WTC11 (cell line): ENCODE data around the gene PPCDC.

Source experiments
- FOXK1 ChIP-seq: sonication (generic); formaldehyde crosslinking; IDR thresholded peaks from 2 replicates; pipeline ENCODE4 v1.8.0; 2022; ENCODE audit warnings: mild to moderate bottlenecking, moderate library complexity, missing genetic modification reagents
- RELA ChIP-seq: sonication (generic); formaldehyde crosslinking; IDR thresholded peaks from 2 replicates; pipeline ENCODE4 v1.8.1; 2022; ENCODE audit warnings: missing genetic modification reagents, mild to moderate bottlenecking, borderline replicate concordance
- TCF7 ChIP-seq: sonication (generic); formaldehyde crosslinking; IDR thresholded peaks from 2 replicates; pipeline ENCODE4 v1.8.0; 2022; ENCODE audit warnings: mild to moderate bottlenecking, low read depth, missing genetic modification reagents, moderate library complexity
- TEAD4 ChIP-seq: sonication (generic); formaldehyde crosslinking; IDR thresholded peaks from 2 replicates; pipeline ENCODE4 v1.8.0; 2022; ENCODE audit warnings: mild to moderate bottlenecking, missing genetic modification reagents
- ZBTB21 ChIP-seq: sonication (generic); formaldehyde crosslinking; IDR thresholded peaks from 2 replicates; pipeline ENCODE4 v1.8.1; 2023; ENCODE audit warnings: mild to moderate bottlenecking, missing genetic modification reagents, borderline replicate concordance
- ZNF263 ChIP-seq: sonication (generic); formaldehyde crosslinking; IDR thresholded peaks from 2 replicates; pipeline ENCODE4 v1.8.1; 2022; ENCODE audit warnings: low read depth, mild to moderate bottlenecking, moderate library complexity, missing genetic modification reagents
- TF ChIP-seq, protein P1 (sequence below): fragments of 200-600 bp; IDR thresholded peaks from 2 replicates; pipeline ENCODE4 v1.8.0; 2022; ENCODE audit warnings: antibody characterized with exemption
- TF ChIP-seq, protein P2 (sequence below): sonication (generic); formaldehyde crosslinking; IDR thresholded peaks from 2 replicates; pipeline ENCODE4 v1.8.0; 2022; ENCODE audit warnings: mild to moderate bottlenecking, missing genetic modification reagents
- TF ChIP-seq, protein P3 (sequence below): sonication (generic); formaldehyde crosslinking; IDR thresholded peaks from 2 replicates; pipeline ENCODE4 v1.8.1; 2023; ENCODE audit warnings: mild to moderate bottlenecking, missing genetic modification reagents, moderate library complexity
- TF ChIP-seq, protein P4 (sequence below): fragments of 250-450 bp; sonication (Bioruptor Pico); IDR thresholded peaks from 2 replicates; pipeline ENCODE4 v1.8.0; 2021; ENCODE audit warnings: mild to moderate bottlenecking
- TF ChIP-seq, protein P5 (sequence below): sonication (generic); formaldehyde crosslinking; IDR thresholded peaks from 2 replicates; pipeline ENCODE4 v1.8.1; 2023; ENCODE audit warnings: mild to moderate bottlenecking, moderate library complexity, missing genetic modification reagents
- TF ChIP-seq, protein P6 (sequence below): sonication (generic); formaldehyde crosslinking; IDR thresholded peaks from 2 replicates; pipeline ENCODE4 v1.8.0; 2023; ENCODE audit warnings: mild to moderate bottlenecking, missing genetic modification reagents
- TF ChIP-seq, protein P7 (sequence below): sonication (generic); formaldehyde crosslinking; IDR thresholded peaks from 2 replicates; pipeline ENCODE4 v1.8.0; 2022; ENCODE audit warnings: mild to moderate bottlenecking, missing genetic modification reagents
- TF ChIP-seq, protein P8 (sequence below): sonication (generic); formaldehyde crosslinking; IDR thresholded peaks from 2 replicates; pipeline ENCODE4 v1.8.1; 2023; ENCODE audit warnings: mild to moderate bottlenecking, missing genetic modification reagents

DNA sequence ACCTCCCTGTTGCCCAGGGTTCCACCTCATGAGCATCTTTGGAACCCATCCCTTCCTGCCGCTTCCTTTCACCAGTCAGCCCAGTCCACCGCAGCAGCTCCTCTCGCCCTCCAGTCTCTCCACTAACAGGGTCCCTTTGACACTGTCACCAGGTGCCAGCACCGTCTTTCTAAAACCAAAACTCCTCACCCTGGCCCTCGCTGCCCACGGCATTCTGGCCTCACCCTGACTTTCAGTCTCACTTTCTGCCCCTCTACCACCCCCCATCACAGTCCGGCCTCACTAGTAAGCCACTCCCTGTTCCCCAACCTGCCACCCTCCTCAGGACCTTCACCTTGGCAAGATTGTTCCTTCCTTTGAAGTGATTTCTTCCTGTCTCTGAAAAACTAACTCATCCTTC, 4.2 kb downstream of the PPCDC start:
- TF ChIP-seq, protein P1, sequence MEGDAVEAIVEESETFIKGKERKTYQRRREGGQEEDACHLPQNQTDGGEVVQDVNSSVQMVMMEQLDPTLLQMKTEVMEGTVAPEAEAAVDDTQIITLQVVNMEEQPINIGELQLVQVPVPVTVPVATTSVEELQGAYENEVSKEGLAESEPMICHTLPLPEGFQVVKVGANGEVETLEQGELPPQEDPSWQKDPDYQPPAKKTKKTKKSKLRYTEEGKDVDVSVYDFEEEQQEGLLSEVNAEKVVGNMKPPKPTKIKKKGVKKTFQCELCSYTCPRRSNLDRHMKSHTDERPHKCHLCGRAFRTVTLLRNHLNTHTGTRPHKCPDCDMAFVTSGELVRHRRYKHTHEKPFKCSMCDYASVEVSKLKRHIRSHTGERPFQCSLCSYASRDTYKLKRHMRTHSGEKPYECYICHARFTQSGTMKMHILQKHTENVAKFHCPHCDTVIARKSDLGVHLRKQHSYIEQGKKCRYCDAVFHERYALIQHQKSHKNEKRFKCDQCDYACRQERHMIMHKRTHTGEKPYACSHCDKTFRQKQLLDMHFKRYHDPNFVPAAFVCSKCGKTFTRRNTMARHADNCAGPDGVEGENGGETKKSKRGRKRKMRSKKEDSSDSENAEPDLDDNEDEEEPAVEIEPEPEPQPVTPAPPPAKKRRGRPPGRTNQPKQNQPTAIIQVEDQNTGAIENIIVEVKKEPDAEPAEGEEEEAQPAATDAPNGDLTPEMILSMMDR, result no peak
- TF ChIP-seq, protein P2, sequence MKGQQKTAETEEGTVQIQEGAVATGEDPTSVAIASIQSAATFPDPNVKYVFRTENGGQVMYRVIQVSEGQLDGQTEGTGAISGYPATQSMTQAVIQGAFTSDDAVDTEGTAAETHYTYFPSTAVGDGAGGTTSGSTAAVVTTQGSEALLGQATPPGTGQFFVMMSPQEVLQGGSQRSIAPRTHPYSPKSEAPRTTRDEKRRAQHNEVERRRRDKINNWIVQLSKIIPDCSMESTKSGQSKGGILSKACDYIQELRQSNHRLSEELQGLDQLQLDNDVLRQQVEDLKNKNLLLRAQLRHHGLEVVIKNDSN (CRISPR knock-in tag), result no peak
- TF ChIP-seq ZBTB21 (CRISPR knock-in tag), result no peak
- TF ChIP-seq RELA, result no peak
- no peak for TF ChIP-seq FOXK1 (CRISPR knock-in tag)
- TF ChIP-seq, protein P3, sequence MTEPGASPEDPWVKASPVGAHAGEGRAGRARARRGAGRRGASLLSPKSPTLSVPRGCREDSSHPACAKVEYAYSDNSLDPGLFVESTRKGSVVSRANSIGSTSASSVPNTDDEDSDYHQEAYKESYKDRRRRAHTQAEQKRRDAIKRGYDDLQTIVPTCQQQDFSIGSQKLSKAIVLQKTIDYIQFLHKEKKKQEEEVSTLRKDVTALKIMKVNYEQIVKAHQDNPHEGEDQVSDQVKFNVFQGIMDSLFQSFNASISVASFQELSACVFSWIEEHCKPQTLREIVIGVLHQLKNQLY (CRISPR knock-in tag), result no peak
- TF ChIP-seq, protein P4, sequence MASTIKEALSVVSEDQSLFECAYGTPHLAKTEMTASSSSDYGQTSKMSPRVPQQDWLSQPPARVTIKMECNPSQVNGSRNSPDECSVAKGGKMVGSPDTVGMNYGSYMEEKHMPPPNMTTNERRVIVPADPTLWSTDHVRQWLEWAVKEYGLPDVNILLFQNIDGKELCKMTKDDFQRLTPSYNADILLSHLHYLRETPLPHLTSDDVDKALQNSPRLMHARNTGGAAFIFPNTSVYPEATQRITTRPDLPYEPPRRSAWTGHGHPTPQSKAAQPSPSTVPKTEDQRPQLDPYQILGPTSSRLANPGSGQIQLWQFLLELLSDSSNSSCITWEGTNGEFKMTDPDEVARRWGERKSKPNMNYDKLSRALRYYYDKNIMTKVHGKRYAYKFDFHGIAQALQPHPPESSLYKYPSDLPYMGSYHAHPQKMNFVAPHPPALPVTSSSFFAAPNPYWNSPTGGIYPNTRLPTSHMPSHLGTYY (CRISPR knock-in tag), result no peak
- TF ChIP-seq, protein P5, sequence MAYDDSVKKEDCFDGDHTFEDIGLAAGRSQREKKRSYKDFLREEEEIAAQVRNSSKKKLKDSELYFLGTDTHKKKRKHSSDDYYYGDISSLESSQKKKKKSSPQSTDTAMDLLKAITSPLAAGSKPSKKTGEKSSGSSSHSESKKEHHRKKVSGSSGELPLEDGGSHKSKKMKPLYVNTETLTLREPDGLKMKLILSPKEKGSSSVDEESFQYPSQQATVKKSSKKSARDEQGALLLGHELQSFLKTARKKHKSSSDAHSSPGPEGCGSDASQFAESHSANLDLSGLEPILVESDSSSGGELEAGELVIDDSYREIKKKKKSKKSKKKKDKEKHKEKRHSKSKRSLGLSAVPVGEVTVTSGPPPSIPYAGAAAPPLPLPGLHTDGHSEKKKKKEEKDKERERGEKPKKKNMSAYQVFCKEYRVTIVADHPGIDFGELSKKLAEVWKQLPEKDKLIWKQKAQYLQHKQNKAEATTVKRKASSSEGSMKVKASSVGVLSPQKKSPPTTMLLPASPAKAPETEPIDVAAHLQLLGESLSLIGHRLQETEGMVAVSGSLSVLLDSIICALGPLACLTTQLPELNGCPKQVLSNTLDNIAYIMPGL, result no peak
- no peak for TF ChIP-seq TEAD4 (CRISPR knock-in tag)
- TF ChIP-seq ZNF263, result no peak
- TF ChIP-seq, protein P6, sequence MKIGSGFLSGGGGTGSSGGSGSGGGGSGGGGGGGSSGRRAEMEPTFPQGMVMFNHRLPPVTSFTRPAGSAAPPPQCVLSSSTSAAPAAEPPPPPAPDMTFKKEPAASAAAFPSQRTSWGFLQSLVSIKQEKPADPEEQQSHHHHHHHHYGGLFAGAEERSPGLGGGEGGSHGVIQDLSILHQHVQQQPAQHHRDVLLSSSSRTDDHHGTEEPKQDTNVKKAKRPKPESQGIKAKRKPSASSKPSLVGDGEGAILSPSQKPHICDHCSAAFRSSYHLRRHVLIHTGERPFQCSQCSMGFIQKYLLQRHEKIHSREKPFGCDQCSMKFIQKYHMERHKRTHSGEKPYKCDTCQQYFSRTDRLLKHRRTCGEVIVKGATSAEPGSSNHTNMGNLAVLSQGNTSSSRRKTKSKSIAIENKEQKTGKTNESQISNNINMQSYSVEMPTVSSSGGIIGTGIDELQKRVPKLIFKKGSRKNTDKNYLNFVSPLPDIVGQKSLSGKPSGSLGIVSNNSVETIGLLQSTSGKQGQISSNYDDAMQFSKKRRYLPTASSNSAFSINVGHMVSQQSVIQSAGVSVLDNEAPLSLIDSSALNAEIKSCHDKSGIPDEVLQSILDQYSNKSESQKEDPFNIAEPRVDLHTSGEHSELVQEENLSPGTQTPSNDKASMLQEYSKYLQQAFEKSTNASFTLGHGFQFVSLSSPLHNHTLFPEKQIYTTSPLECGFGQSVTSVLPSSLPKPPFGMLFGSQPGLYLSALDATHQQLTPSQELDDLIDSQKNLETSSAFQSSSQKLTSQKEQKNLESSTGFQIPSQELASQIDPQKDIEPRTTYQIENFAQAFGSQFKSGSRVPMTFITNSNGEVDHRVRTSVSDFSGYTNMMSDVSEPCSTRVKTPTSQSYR (CRISPR knock-in tag), result no peak
- TF ChIP-seq, protein P7, sequence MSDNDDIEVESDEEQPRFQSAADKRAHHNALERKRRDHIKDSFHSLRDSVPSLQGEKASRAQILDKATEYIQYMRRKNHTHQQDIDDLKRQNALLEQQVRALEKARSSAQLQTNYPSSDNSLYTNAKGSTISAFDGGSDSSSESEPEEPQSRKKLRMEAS (CRISPR knock-in tag), result no peak
- no peak for TF ChIP-seq TCF7
- TF ChIP-seq, protein P8, sequence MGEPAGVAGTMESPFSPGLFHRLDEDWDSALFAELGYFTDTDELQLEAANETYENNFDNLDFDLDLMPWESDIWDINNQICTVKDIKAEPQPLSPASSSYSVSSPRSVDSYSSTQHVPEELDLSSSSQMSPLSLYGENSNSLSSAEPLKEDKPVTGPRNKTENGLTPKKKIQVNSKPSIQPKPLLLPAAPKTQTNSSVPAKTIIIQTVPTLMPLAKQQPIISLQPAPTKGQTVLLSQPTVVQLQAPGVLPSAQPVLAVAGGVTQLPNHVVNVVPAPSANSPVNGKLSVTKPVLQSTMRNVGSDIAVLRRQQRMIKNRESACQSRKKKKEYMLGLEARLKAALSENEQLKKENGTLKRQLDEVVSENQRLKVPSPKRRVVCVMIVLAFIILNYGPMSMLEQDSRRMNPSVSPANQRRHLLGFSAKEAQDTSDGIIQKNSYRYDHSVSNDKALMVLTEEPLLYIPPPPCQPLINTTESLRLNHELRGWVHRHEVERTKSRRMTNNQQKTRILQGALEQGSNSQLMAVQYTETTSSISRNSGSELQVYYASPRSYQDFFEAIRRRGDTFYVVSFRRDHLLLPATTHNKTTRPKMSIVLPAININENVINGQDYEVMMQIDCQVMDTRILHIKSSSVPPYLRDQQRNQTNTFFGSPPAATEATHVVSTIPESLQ (CRISPR knock-in tag), result no peak
